SJCRH30 (cell line): Measurements from ENCODE around the gene WDCP. TPM values are rescaled to one million over a fixed set of nuclear protein-coding genes. Genes with fewer than 3 reads are reported as not detected.
A peak's percentile ranks its signal among the peaks of the same experiment; 100 is the strongest.
"Not testable (repeated sequence)": the region's sequence is repeated elsewhere in the genome, so short reads cannot be mapped to it uniquely, and the experiment has no call there.

ENCODE experiments used
- DNase-seq, 2 experiments: peaks; one replicate each; pipeline ENCODE4 v3.0.0-alpha.2; 2015 to 2020
- H3K27ac ChIP-seq: fragments of 250-450 bp; sonication (Bioruptor Pico); 2 replicates; pipeline ENCODE4 v1.5.1; 2020; ENCODE audit warnings: mild to moderate bottlenecking, moderate library complexity
- H3K27me3 ChIP-seq: fragments of 250-450 bp; sonication (Bioruptor Pico); 2 replicates; pipeline ENCODE4 v1.5.1; 2020; ENCODE audit warnings: mild to moderate bottlenecking, moderate library complexity
- H3K36me3 ChIP-seq: fragments of 250-450 bp; sonication (Bioruptor Pico); 2 replicates; pipeline ENCODE4 v1.5.1; 2020; ENCODE audit warnings: mild to moderate bottlenecking, moderate library complexity
- H3K4me1 ChIP-seq: fragments of 250-450 bp; sonication (Bioruptor Pico); 2 replicates; pipeline ENCODE4 v1.5.1; 2020; ENCODE audit warnings: mild to moderate bottlenecking, moderate library complexity
- H3K4me3 ChIP-seq: fragments of 250-450 bp; sonication (Bioruptor Pico); 2 replicates; pipeline ENCODE4 v1.5.1; 2020; ENCODE audit warnings: mild to moderate bottlenecking, moderate library complexity
- H3K9me3 ChIP-seq: fragments of 250-450 bp; sonication (Bioruptor Pico); replicated peaks from 2 replicates; pipeline ENCODE4 v1.5.1; 2020; ENCODE audit warnings: mild to moderate bottlenecking, moderate library complexity
- total RNA-seq: library from RNA; depleted of rRNA; stranded (reverse); fragments of >200 nt; shearing (Covaris generic); gene quantifications from 2 replicates; pipeline ENCODE4 v1.2.3, GENCODE V29; 2014

The WDCP gene
- total RNA-seq, 1 experiment from 2014 or later: 45.5 TPM

- peak overlapping the region; percentile 38; the same call in 1 of the 2 replicates for H3K27ac ChIP-seq
- no peaks in the 10 kb centered on the region for H3K9me3 ChIP-seq
- no peaks in the 10 kb centered on the region for H3K36me3 ChIP-seq
- H3K27me3 ChIP-seq: no peaks in the 10 kb centered on the region
- peak; percentile 69 to 82 for DNase-seq
- no peaks in the 10 kb centered on the region for H3K4me1 ChIP-seq
- H3K4me3 ChIP-seq: peak overlapping the region; percentile 74
Observed at GRCh38 chr2:24048769-24049484, 1.7 kb upstream of the WDCP start.

- H3K4me3 ChIP-seq: peak overlapping the region; percentile 71
- peak overlapping the region; percentile 79 for H3K27ac ChIP-seq
- no peaks in the 10 kb centered on the region for H3K9me3 ChIP-seq
- DNase-seq: no peak
- H3K36me3 ChIP-seq: no peaks in the 10 kb centered on the region
- no peaks in the 10 kb centered on the region for H3K4me1 ChIP-seq
- H3K27me3 ChIP-seq: no peaks in the 10 kb centered on the region
Observed at GRCh38 chr2:24047703-24048033, 477 bp upstream of the WDCP start.

GRCh38 chr2:24046599-24046929 lies 627 bp downstream of the WDCP start:
- Histone ChIP-seq H3K4me3 (peak overlapping the region; percentile 71), H3K36me3 (no peaks in the 10 kb centered on the region), H3K4me1 (no peaks in the 10 kb centered on the region), H3K9me3 (no peaks in the 10 kb centered on the region), H3K27ac (peak overlapping the region; percentile 79), H3K27me3 (no peaks in the 10 kb centered on the region)
- DNase-seq: no peak

GRCh38 chr2:24045511-24046508 lies 1.4 kb downstream of the WDCP start:
- Histone ChIP-seq H3K4me3 (peak overlapping the region; percentile 71), H3K27me3 (no peaks in the 10 kb centered on the region), H3K36me3 (no peaks in the 10 kb centered on the region; the same call in 1 of the 2 replicates), H3K4me1 (no peaks in the 10 kb centered on the region), H3K9me3 (no peaks in the 10 kb centered on the region), H3K27ac (peak overlapping the region; percentile 79; the same call in 1 of the 2 replicates)
- DNase-seq: no peak

- not testable (repeated sequence) for H3K9me3 ChIP-seq, H3K27me3 ChIP-seq, H3K4me3 ChIP-seq, DNase-seq, H3K27ac ChIP-seq, H3K4me1 ChIP-seq
- peaks cover 14% of the 10 kb centered on the region for H3K36me3 ChIP-seq
Observed at GRCh38 chr2:24043133-24043532, 4.1 kb downstream of the WDCP start.

- Histone ChIP-seq H3K36me3 (peaks cover 27% of the 10 kb centered on the region), H3K4me3 (no peak overlapping the region), H3K9me3 (no peaks in the 10 kb centered on the region), H3K4me1 (no peaks in the 10 kb centered on the region), H3K27me3 (no peaks in the 10 kb centered on the region), H3K27ac (no peak overlapping the region)
- no peak for DNase-seq
Observed at GRCh38 chr2:24040511-24040910, 6.7 kb downstream of the WDCP start.

GRCh38 chr2:24038786-24039499 lies 8.2 kb downstream of the WDCP start:
- no peaks in the 10 kb centered on the region for H3K9me3 ChIP-seq
- peaks cover 30% of the 10 kb centered on the region for H3K36me3 ChIP-seq
- H3K27ac ChIP-seq: no peak overlapping the region
- no peak overlapping the region for H3K4me3 ChIP-seq
- no peaks in the 10 kb centered on the region for H3K4me1 ChIP-seq
- H3K27me3 ChIP-seq: no peaks in the 10 kb centered on the region
- no peak for DNase-seq

- no peaks in the 10 kb centered on the region for H3K9me3 ChIP-seq
- no peaks in the 10 kb centered on the region for H3K27me3 ChIP-seq
- no peak overlapping the region for H3K4me3 ChIP-seq
- no peak overlapping the region for H3K27ac ChIP-seq
- H3K36me3 ChIP-seq: peaks cover 53% of the 10 kb centered on the region
- DNase-seq: no peak
- H3K4me1 ChIP-seq: no peaks in the 10 kb centered on the region
Observed at GRCh38 chr2:24026233-24026632, 21.0 kb downstream of the WDCP start.

- Histone ChIP-seq H3K36me3 (peaks cover 42% of the 10 kb centered on the region), H3K27me3 (no peaks in the 10 kb centered on the region), H3K27ac (no peak overlapping the region), H3K4me1 (no peaks in the 10 kb centered on the region), H3K9me3 (no peaks in the 10 kb centered on the region), H3K4me3 (no peak overlapping the region)
- DNase-seq: no peak
Observed at GRCh38 chr2:24024996-24025663, 22.1 kb downstream of the WDCP start.

GRCh38 chr2:24024018-24024417 lies 23.2 kb downstream of the WDCP start:
- H3K4me1 ChIP-seq: no peaks in the 10 kb centered on the region
- DNase-seq: no peak
- H3K9me3 ChIP-seq: no peaks in the 10 kb centered on the region
- H3K27ac ChIP-seq: no peak overlapping the region
- no peaks in the 10 kb centered on the region for H3K27me3 ChIP-seq
- H3K4me3 ChIP-seq: no peak overlapping the region
- H3K36me3 ChIP-seq: peaks cover 31% of the 10 kb centered on the region

- peaks cover 25% of the 10 kb centered on the region for H3K36me3 ChIP-seq
- H3K27me3 ChIP-seq: no peaks in the 10 kb centered on the region
- no peak for DNase-seq
Observed at GRCh38 chr2:24022975-24023575, 24.1 kb downstream of the WDCP start.

GRCh38 chr2:24022324-24022974 lies 24.7 kb downstream of the WDCP start:
- Histone ChIP-seq H3K4me3 (no peak overlapping the region), H3K4me1 (no peaks in the 10 kb centered on the region), H3K36me3 (peaks cover 22% of the 10 kb centered on the region), H3K27ac (no peak overlapping the region), H3K27me3 (no peaks in the 10 kb centered on the region), H3K9me3 (no peaks in the 10 kb centered on the region)
- no peak for DNase-seq

More at GRCh38 chr2:24022975-24023575, 24.1 kb downstream of the WDCP start:
- Histone ChIP-seq H3K4me1 (no peaks in the 10 kb centered on the region), H3K4me3 (no peak overlapping the region), H3K27ac (no peak overlapping the region), H3K9me3 (no peaks in the 10 kb centered on the region)

- no peaks in the 10 kb centered on the region for H3K9me3 ChIP-seq
- H3K36me3 ChIP-seq: peaks cover 14% of the 10 kb centered on the region
- DNase-seq: peak; percentile 44 to 59
- H3K27ac ChIP-seq: no peak overlapping the region
- no peaks in the 10 kb centered on the region for H3K27me3 ChIP-seq
- no peak overlapping the region for H3K4me3 ChIP-seq
- H3K4me1 ChIP-seq: no peaks in the 10 kb centered on the region
Observed at GRCh38 chr2:24021122-24021998, 25.8 kb downstream of the WDCP start.
